Purkinje cell (primary cell): ENCODE measurements around the gene IRS1. TPM values are rescaled to one million over a fixed set of nuclear protein-coding genes. Genes with fewer than 3 reads are reported as not detected.

Experiments
- polyA plus RNA-seq: library from polyadenylated mRNA; unstranded; fragments of >200 nt; fragmentation: Nextera tagmentation; gene quantifications from 2 replicates; pipeline ENCODE4 v1.2.1, GENCODE V29; 2014

The IRS1 gene
- polyA plus RNA-seq, result 16.1 and 23.3 TPM in 2 replicates

GRCh38 chr2:226799211-226799975 lies at the start of gene IRS1:
Gene IRS1, minus strand, starts transcription at chr2:226799820. Its CDS starts 1,082 bp downstream, at chr2:226798738.

GRCh38 chr2:226835796-226836547 lies 36.4 kb upstream of the IRS1 start, which contains the start of gene RHBDD1:
Gene RHBDD1, plus strand, starts transcription at chr2:226836054. Its CDS starts 28,640 bp downstream, at chr2:226864694.

Other genes starting within 250 kb of the IRS1 start
- gene RHBDD1, start 36.2 kb upstream of the IRS1 start, polyA plus RNA-seq, result 1.3 and 4.2 TPM in 2 replicates